HG02884 (cell line): ENCODE results near the gene CKMT1B.
"Not testable (repeated sequence)": the region's sequence is repeated elsewhere in the genome, so short reads cannot be mapped to it uniquely, and the experiment has no call there.

Experiments used
- ATAC-seq: cut with Tn5 transposase; IDR thresholded peaks from one replicate; pipeline ENCODE4 v1.9.1; 2021; ENCODE audit warnings: mild to moderate bottlenecking, moderate library complexity; ENCODE audit not compliant: unreplicated experiment

Gene CKMT1B

DNA sequence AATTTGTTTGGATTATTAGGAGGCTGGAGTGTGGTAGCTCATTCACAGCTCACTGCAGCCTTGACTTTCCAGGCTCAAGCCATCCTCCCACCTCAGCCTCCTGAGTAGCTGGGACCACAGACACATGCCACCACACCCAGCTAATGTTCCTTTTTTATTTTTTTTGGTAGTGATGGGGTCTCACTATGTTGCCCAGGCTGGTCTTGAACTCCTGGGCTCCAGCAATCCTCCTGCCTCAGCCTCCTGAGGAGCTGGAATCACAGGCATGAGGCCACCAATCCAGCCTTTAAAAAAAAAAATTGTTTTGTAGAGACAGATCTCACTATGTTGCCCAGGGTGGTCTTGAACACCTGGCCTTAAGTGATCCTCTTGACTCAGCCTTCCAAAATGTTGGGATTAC is 33.1 kb downstream of the CKMT1B start:
- ATAC-seq: not testable (repeated sequence)

DNA sequence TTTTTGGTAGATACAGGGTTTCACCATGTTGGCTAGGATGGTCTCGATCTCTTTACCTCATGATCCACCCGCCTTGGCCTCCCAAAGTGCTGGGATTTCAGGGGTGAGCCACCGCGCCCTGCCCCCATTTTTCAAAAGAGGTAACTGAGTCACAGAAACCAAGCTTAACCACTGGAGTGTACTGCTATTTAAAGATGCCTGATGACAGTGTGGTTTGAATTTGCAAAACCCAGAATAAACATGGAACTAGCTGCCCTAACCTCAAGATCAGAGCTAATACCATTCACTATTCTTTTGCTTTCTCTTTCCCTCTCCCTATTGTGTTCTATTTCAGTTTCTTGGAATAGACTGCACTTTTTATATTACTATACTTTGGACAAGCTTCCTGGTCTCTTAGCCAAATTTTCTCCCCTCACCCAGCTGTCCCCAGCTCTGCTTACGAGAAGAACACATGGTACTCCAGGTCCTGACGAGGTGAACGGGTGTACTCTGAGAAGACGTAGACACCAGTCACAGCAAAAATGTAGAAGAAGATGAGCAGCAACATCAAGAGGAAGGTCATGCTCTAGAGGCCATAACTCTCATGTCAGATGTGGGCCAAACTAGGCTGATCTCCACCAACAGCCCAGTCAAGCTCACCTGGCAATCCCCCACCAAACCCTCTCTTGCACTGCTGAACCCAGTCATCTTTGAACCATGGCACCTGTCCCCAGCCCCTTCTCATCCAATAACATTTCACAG is 44.8 kb downstream of the CKMT1B start:
- ATAC-seq: not testable (repeated sequence)
